Ishikawa (cell line): ENCODE data around the gene RAI14.

ENCODE experiments used
- CEBPB ChIP-seq: IDR thresholded peaks from 2 replicates; pipeline ENCODE4 v1.6.1; 2012
- CREB1 ChIP-seq: IDR thresholded peaks from 2 replicates; pipeline ENCODE4 v1.6.1; 2012; ENCODE audit warnings: low read depth
- EGR1 ChIP-seq: IDR thresholded peaks from 2 replicates; pipeline ENCODE4 v1.6.1; 2012
- EP300 ChIP-seq: IDR thresholded peaks from 2 replicates; pipeline ENCODE4 v1.6.1; 2012; ENCODE audit warnings: borderline replicate concordance
- FOXM1 ChIP-seq: IDR thresholded peaks from 2 replicates; pipeline ENCODE4 v1.6.1; 2012; ENCODE audit warnings: low read depth, borderline replicate concordance
- MAX ChIP-seq: IDR thresholded peaks from 2 replicates; pipeline ENCODE4 v1.6.1; 2012
- NFIC ChIP-seq: IDR thresholded peaks from 2 replicates; pipeline ENCODE4 v1.6.1; 2012
- RAD21 ChIP-seq: IDR thresholded peaks from 2 replicates; pipeline ENCODE4 v1.6.1; 2012; ENCODE audit warnings: low read depth
- REST ChIP-seq: IDR thresholded peaks from 2 replicates; pipeline ENCODE4 v1.6.1; 2012; ENCODE audit warnings: low read depth, mild to moderate bottlenecking
- TAF1 ChIP-seq: IDR thresholded peaks from 2 replicates; pipeline ENCODE4 v1.6.1; 2012; ENCODE audit warnings: low read depth, mild to moderate bottlenecking
- TCF12 ChIP-seq: IDR thresholded peaks from 2 replicates; pipeline ENCODE4 v1.6.1; 2012; ENCODE audit warnings: low read depth
- TEAD4 ChIP-seq: IDR thresholded peaks from 2 replicates; pipeline ENCODE4 v1.6.1; 2012
- YY1 ChIP-seq: IDR thresholded peaks from 2 replicates; pipeline ENCODE4 v1.6.1; 2012; ENCODE audit warnings: low read depth
- ZBTB7A ChIP-seq: IDR thresholded peaks from 2 replicates; pipeline ENCODE4 v1.6.1; 2012; ENCODE audit warnings: low read depth
- TF ChIP-seq, protein P1 (sequence below): IDR thresholded peaks from 2 replicates; pipeline ENCODE4 v1.6.1; 2012

RAI14 gene

GRCh38 chr5:34734326-34734725, 78.2 kb downstream of the RAI14 start:
- TF ChIP-seq, protein P1, sequence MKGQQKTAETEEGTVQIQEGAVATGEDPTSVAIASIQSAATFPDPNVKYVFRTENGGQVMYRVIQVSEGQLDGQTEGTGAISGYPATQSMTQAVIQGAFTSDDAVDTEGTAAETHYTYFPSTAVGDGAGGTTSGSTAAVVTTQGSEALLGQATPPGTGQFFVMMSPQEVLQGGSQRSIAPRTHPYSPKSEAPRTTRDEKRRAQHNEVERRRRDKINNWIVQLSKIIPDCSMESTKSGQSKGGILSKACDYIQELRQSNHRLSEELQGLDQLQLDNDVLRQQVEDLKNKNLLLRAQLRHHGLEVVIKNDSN: no peak

DNA sequence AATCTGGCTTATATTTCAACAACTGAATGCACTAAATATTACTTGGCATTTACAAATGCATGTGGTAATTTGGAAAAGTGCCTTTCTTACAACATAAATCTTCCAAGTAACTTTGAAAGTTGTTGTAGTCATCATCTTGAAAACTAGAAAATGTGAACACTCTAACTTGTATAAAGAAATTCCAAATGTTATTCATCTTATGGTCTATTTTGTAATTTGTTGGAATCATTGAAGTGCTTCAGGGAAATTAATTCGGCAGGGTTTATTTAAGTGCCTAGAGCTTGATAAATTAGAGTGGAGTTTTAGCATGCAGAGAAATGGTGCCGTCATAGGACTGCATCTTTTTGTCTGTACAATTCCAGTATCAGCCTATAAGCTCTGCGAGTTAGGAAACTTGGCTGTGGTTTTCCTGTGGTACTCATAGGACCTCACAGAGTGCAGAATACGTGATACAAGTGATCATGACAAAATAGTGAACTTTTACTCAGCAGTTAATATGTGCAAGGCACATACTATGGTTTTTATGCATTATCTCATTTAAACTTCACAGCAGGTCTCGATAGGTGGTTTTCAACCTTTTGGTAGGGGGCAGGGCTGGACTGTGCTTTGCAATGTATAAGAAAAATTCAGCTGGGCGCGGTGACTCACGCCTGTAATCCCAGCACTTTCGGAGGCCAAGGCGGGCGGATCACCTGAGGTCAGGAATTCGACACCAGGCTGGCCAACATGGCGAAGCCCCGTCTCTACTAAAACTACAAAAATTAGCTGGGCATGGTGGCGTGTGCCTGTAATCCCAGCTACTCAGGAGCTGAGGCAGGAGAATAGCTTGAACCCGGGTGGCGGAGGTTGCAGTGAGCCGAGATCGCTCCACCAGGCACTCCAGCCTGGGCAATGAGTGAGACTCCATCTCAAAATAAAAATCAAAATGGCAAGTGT, 79.6 kb downstream of the RAI14 start:
- no peak for TF ChIP-seq RAD21
- no peak for TF ChIP-seq ZBTB7A
- no peak for TF ChIP-seq EP300
- TF ChIP-seq CEBPB: no peak
- no peak for TF ChIP-seq NFIC
- TF ChIP-seq YY1: no peak
- TF ChIP-seq TEAD4: no peak
- TF ChIP-seq EGR1: no peak
- TF ChIP-seq FOXM1: no peak

DNA sequence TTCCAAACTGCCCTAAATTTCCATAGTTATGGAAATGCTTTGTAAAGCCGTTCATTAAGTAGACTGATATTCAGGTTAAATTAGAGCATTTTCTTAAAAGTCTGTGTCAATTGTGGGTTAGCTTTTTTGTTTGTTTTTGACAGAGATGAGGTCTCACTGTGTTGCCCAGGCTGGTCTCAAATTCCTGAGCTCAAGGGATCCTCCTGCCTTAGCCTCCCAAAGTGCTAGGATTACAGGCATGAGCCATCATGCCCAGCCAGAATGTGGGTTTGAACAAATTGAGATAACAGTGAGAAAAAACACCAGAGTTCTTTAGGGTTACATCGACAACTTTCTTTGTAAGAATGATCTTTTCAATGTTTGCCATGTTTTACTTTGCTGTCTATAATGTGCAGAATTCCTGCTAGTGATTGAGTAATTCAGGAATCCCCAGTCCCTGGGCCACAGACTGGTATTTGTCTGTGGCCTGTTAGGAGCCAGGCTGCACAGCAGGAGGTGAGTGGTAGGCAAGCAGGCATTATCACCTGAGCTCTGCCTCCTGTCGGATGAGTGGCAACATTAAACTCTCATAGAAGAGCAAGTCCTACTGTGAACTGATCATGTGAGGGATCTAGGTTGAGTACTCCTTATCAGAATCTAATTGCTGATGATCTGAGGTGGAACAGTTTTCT, 80.5 kb downstream of the RAI14 start:
- TF ChIP-seq RAD21 (peak; percentile 44; the same call in 1 of the 2 replicates), TEAD4 (peak; percentile 42; the same call in 1 of the 2 replicates), TAF1 (no peak), CEBPB (peak; percentile 55; the same call in 1 of the 2 replicates), EGR1 (no peak)

DNA sequence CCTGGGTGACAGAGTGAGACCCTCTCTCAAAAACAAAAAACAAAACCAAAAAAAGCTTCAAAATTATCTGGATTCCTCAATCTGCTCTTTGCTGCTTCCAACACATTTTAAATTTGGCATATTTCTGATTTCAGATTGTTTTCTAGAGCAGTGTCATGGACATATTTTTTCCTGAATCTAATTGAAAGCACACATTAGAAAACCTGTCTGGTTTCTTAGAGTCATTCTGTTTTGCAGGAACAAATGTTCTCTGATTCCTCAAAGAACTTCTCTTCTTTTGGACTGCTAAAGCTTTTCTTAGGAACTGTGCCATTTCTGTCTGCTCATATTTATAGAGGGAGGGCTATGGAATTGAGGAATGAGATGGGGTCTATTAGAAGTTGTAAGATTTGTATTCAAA, 81.6 kb downstream of the RAI14 start:
- no peak for TF ChIP-seq REST
- no peak for TF ChIP-seq TCF12
- TF ChIP-seq YY1: no peak

DNA sequence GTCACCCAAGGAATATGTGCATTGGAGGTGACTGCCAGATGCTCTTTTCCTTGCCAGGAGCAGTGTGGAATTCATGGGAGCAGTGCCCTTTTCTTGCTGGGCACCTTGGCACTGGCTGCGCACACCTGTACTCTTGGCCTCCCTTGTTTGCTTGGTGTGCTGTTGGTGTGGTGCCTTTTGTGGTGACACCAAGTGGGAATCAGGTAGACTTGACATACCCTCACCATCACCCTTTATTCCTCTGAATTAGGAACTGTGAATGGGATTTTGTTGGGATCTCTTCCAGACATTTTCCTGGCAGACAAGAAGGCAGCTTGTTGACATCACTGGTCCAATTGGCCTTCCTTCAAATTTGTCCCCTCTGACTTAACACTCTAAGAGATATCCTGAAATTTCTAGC, 82.3 kb downstream of the RAI14 start:
- no peak for TF ChIP-seq CEBPB
- TF ChIP-seq EGR1: no peak
- no peak for TF ChIP-seq ZBTB7A
- no peak for TF ChIP-seq TCF12
- TF ChIP-seq CREB1: no peak
- no peak for TF ChIP-seq TEAD4
- no peak for TF ChIP-seq EP300
- TF ChIP-seq FOXM1: no peak
- TF ChIP-seq YY1: no peak
- TF ChIP-seq, protein P1: no peak
- TF ChIP-seq NFIC: no peak
- no peak for TF ChIP-seq RAD21
- TF ChIP-seq MAX: no peak
- TF ChIP-seq TAF1: no peak
- TF ChIP-seq REST: no peak

DNA sequence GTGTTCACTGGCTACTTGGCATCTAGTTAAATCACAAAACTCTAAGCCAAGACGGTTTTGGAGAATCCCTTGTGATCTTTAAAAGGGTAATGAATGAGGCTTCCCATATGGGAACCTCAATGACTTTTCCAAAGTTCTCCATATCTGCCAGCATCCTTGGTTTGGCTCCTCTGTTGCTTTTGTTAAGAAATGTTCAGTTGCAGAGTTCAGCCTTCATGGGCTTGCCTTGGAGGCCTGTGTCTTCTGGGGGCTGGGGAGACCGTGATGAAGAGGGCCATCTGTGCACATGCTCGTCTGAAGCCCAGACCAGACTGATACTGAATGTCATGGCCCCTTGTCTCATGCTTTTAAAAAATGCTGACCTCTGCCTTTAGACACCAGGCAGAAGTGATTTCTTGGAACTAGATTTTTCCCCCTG, 84.3 kb downstream of the RAI14 start:
- TF ChIP-seq EGR1: no peak
- TF ChIP-seq FOXM1: no peak
- TF ChIP-seq EP300: no peak
- TF ChIP-seq TAF1: no peak
- TF ChIP-seq NFIC: no peak
- TF ChIP-seq YY1: no peak
- no peak for TF ChIP-seq ZBTB7A
- TF ChIP-seq TEAD4: no peak
- TF ChIP-seq CEBPB: no peak
- no peak for TF ChIP-seq CREB1
